Hepatocyte (in vitro differentiated cells): ENCODE results near the gene MND1.

ENCODE experiments used
- EZH2 ChIP-seq: fragments of 200-600 bp; sonication (generic); IDR thresholded peaks from 2 replicates; pipeline ENCODE4 v1.6.1; 2016; ENCODE audit warnings: antibody characterized with exemption, mild to moderate bottlenecking, borderline replicate concordance
- TF ChIP-seq, protein P1 (sequence below): fragments of 200-600 bp; sonication (generic); IDR thresholded peaks from 2 replicates; pipeline ENCODE4 v1.5.1; 2016; ENCODE audit warnings: antibody characterized with exemption, mild to moderate bottlenecking; ENCODE audit not compliant: poor library complexity

DNA sequence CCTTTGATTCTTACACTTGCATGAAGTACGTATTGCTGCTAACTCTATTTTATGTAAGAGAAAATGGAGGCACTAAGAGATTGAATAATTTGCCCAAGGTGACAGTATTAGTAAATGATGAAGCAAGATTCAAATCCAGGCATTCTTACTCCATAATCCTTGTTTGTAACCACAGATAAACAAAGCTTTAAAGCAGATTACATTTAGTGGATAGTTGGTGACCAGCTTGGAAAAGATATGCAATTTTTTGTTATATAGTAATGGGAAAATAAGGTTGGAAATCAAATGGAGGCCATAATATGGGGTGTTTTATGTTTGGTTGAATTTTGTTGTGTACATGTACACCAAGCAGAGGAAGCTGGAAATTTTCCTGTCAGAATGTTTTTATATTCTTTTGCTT lies 30.8 kb downstream of the MND1 start:
- TF ChIP-seq, protein P1, sequence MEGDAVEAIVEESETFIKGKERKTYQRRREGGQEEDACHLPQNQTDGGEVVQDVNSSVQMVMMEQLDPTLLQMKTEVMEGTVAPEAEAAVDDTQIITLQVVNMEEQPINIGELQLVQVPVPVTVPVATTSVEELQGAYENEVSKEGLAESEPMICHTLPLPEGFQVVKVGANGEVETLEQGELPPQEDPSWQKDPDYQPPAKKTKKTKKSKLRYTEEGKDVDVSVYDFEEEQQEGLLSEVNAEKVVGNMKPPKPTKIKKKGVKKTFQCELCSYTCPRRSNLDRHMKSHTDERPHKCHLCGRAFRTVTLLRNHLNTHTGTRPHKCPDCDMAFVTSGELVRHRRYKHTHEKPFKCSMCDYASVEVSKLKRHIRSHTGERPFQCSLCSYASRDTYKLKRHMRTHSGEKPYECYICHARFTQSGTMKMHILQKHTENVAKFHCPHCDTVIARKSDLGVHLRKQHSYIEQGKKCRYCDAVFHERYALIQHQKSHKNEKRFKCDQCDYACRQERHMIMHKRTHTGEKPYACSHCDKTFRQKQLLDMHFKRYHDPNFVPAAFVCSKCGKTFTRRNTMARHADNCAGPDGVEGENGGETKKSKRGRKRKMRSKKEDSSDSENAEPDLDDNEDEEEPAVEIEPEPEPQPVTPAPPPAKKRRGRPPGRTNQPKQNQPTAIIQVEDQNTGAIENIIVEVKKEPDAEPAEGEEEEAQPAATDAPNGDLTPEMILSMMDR = no peak
- no peak for TF ChIP-seq EZH2
